PC-3 (cell line): ENCODE results near the gene PHTF2. TPM values are rescaled to one million over a fixed set of nuclear protein-coding genes. Genes with fewer than 3 reads are reported as not detected.

Source experiments
- ATAC-seq: fragments of 200-7000 bp; cut with Tn5 transposase; 2 replicates; pipeline ENCODE4 v1.9.1; 2020; ENCODE audit warnings: mild to moderate bottlenecking, moderate library complexity
- BruUV-seq: library from RNA; stranded (reverse); fragments of 400-500 nt; replicated peaks from 2 replicates; lab custom pipeline; 2021; lab: Mats Ljungman, UMichigan
- CTCF ChIA-PET: fragments of 300-600 bp; sonication (Branson Sonifier 250); formaldehyde crosslinking; loops from one replicate; lab custom pipeline; 2022; ENCODE audit warnings: antibody characterized with exemption; lab: Charles Lee
- POLR2A ChIA-PET: fragments of 300-600 bp; sonication (Branson Sonifier 250); formaldehyde crosslinking; loops from one replicate; lab custom pipeline; 2022; ENCODE audit warnings: antibody characterized with exemption; ENCODE audit not compliant: unreplicated experiment; lab: Charles Lee
- DNase-seq: peaks from one replicate; pipeline ENCODE4 v3.0.0-alpha.2; 2015
- H2AFZ ChIP-seq: fragments of 300-600 bp; sonication (generic); 2 replicates; pipeline ENCODE4 v1.6.0; 2016; ENCODE audit warnings: antibody characterized with exemption, low read length
- H3F3A ChIP-seq: fragments of 300-600 bp; sonication (generic); one replicate; pipeline ENCODE4 v1.6.0; 2017; ENCODE audit warnings: antibody characterized with exemption, low read length, control low read depth, mild to moderate bottlenecking; ENCODE audit not compliant: unreplicated experiment
- H3K27ac ChIP-seq: fragments of 300-600 bp; sonication (generic); 2 replicates; pipeline ENCODE4 v1.5.1; 2016; ENCODE audit warnings: mild to moderate bottlenecking, low read length
- H3K27me3 ChIP-seq: fragments of 300-600 bp; sonication (generic); 2 replicates; pipeline ENCODE4 v1.6.1; 2016; ENCODE audit warnings: low read length, mixed read lengths
- H3K36me3 ChIP-seq: fragments of 300-600 bp; sonication (generic); 2 replicates; pipeline ENCODE4 v1.6.1; 2016; ENCODE audit warnings: low read depth, mixed run types, low read length, mixed read lengths
- H3K4me1 ChIP-seq: fragments of 300-600 bp; sonication (generic); 2 replicates; pipeline ENCODE4 v1.5.1; 2016; ENCODE audit warnings: low read length; ENCODE audit not compliant: insufficient read depth
- H3K4me2 ChIP-seq: fragments of 300-600 bp; sonication (generic); 2 replicates; pipeline ENCODE4 v1.6.0; 2016; ENCODE audit warnings: low read length
- H3K4me3 ChIP-seq: fragments of 300-600 bp; sonication (generic); 2 replicates; pipeline ENCODE4 v1.5.1; 2016; ENCODE audit warnings: mild to moderate bottlenecking, low read length, mixed read lengths
- H3K79me2 ChIP-seq: fragments of 300-600 bp; sonication (generic); 2 replicates; pipeline ENCODE4 v1.6.1; 2017; ENCODE audit warnings: low read length, mixed read lengths
- H3K9ac ChIP-seq: fragments of 300-600 bp; sonication (generic); 2 replicates; pipeline ENCODE4 v1.6.0; 2016; ENCODE audit warnings: mild to moderate bottlenecking, low read length
- H3K9me2 ChIP-seq: fragments of 300-600 bp; sonication (generic); replicated peaks from 2 replicates; pipeline ENCODE4 v1.6.1; 2016; ENCODE audit warnings: mixed run types, low read length, mixed read lengths
- H3K9me3 ChIP-seq: fragments of 300-600 bp; sonication (generic); 2 replicates; pipeline ENCODE4 v1.6.1; 2016; ENCODE audit warnings: low read length, mixed read lengths
- H4K20me1 ChIP-seq: fragments of 300-600 bp; sonication (generic); 2 replicates; pipeline ENCODE4 v1.6.1; 2016; ENCODE audit warnings: low read length, mixed read lengths
- CTCF ChIP-seq: fragments of 300-600 bp; sonication (generic); conservative IDR thresholded peaks from 2 replicates; pipeline ENCODE4 v1.5.1; 2017; ENCODE audit warnings: antibody characterized with exemption, low read depth, mild to moderate bottlenecking, low read length
- EZH2 ChIP-seq: fragments of 300-600 bp; sonication (generic); IDR thresholded peaks from one replicate; pipeline ENCODE4 v1.6.1; 2017; ENCODE audit warnings: antibody characterized with exemption, mild to moderate bottlenecking, low read length; ENCODE audit not compliant: unreplicated experiment
- EZH2phosphoT487 ChIP-seq: fragments of 300-600 bp; sonication (generic); IDR thresholded peaks from 2 replicates; pipeline ENCODE4 v1.6.1; 2018; ENCODE audit warnings: mild to moderate bottlenecking, antibody characterized with exemption, low read length, borderline replicate concordance
- intact Hi-C: fragments of 100-400 bp; cut with micrococcal nuclease; formaldehyde crosslinking; loops from 2 replicates; pipeline ENCODE4 v1.9.0; 2023
- total RNA-seq: library from RNA; depleted of rRNA; stranded (reverse); fragments of >200 nt; gene quantifications from 2 replicates; pipeline ENCODE4 v1.2.3, GENCODE V29; 2014

Gene PHTF2
- total RNA-seq, 1 experiment from 2014 or later, result 20.4 TPM

GRCh38 chr7:77930496-77930895 is 131.9 kb downstream of the PHTF2 start:
- intact Hi-C loops, result loop anchor here (5.0 kb wide), 1 partner anchor 278 kb away; no protein-coding TSS in a partner anchor
- H3K4me1 ChIP-seq, result peaks cover 6% of the 10 kb centered on the region
- POLR2A ChIA-PET, result no interaction called here
- TF ChIP-seq EZH2 (no peak), EZH2phosphoT487 (no peak), CTCF (no peak)
- CTCF ChIA-PET, result no interaction called here
- H3K4me2 ChIP-seq, result no peak overlapping the region
- DNase-seq (no peak), ATAC-seq (no peak)
- H3K79me2 ChIP-seq, result no peaks in the 10 kb centered on the region
- no peaks in the 10 kb centered on the region for H4K20me1 ChIP-seq
- no peaks in the 10 kb centered on the region for H3F3A ChIP-seq
- no TSS peak for BruUV-seq
- H3K9me2 ChIP-seq, result no peaks in the 10 kb centered on the region
- H3K27me3 ChIP-seq, result no peaks in the 10 kb centered on the region
- H2AFZ ChIP-seq, result no peak overlapping the region
- H3K9ac ChIP-seq, result no peak overlapping the region
- no peak overlapping the region for H3K27ac ChIP-seq
- H3K9me3 ChIP-seq, result no peaks in the 10 kb centered on the region
- no peaks in the 10 kb centered on the region for H3K36me3 ChIP-seq
- H3K4me3 ChIP-seq, result no peak overlapping the region

GRCh38 chr7:77931841-77932240 is 133.3 kb downstream of the PHTF2 start:
- Histone ChIP-seq H3K4me1 (peaks cover 6% of the 10 kb centered on the region), H3F3A (no peaks in the 10 kb centered on the region), H3K9ac (no peak overlapping the region), H4K20me1 (no peaks in the 10 kb centered on the region), H3K4me2 (no peak overlapping the region), H3K27me3 (no peaks in the 10 kb centered on the region), H3K4me3 (no peak overlapping the region), H3K36me3 (no peaks in the 10 kb centered on the region), H3K79me2 (no peaks in the 10 kb centered on the region), H3K9me2 (no peaks in the 10 kb centered on the region), H2AFZ (no peak overlapping the region), H3K27ac (no peak overlapping the region), H3K9me3 (no peaks in the 10 kb centered on the region)
- intact Hi-C loops, result loop anchor here (2.0 to 5.0 kb wide), 2 partner anchors 133 to 280 kb away; partner anchors contain the start of genes PHTF2 and TMEM60
- no peak for DNase-seq
- TF ChIP-seq EZH2 (no peak), CTCF (no peak), EZH2phosphoT487 (no peak)
- ATAC-seq, result no peak
- no TSS peak for BruUV-seq
- POLR2A ChIA-PET, result no interaction called here
- CTCF ChIA-PET, result no interaction called here

GRCh38 chr7:77933394-77933793 is 134.8 kb downstream of the PHTF2 start:
- Histone ChIP-seq H3K9me3 (no peaks in the 10 kb centered on the region), H4K20me1 (no peaks in the 10 kb centered on the region), H3K79me2 (no peaks in the 10 kb centered on the region), H3K27ac (no peak overlapping the region), H3K9me2 (no peaks in the 10 kb centered on the region), H3K9ac (no peak overlapping the region), H2AFZ (no peak overlapping the region), H3F3A (no peaks in the 10 kb centered on the region), H3K4me1 (peaks cover 6% of the 10 kb centered on the region), H3K27me3 (no peaks in the 10 kb centered on the region), H3K36me3 (no peaks in the 10 kb centered on the region), H3K4me2 (no peak overlapping the region), H3K4me3 (no peak overlapping the region)
- CTCF ChIA-PET, result no interaction called here
- peak; percentile 78 for ATAC-seq
- DNase-seq, result peak; percentile 45
- intact Hi-C loops, result loop anchor here (2.0 to 5.0 kb wide), 2 partner anchors 135 to 281 kb away; partner anchors contain the start of genes PHTF2 and TMEM60
- POLR2A ChIA-PET, result interaction anchor here (0.6 kb wide), 1 partner anchor 51 kb away, joined by 3 read pairs; no protein-coding TSS in a partner anchor
- no TSS peak for BruUV-seq
- TF ChIP-seq EZH2 (no peak), CTCF (no peak), EZH2phosphoT487 (no peak)
